ENCODE measurements around the gene PXYLP1. TPM values are rescaled to one million over a fixed set of nuclear protein-coding genes. Genes with fewer than 3 reads are reported as not detected.

Gene PXYLP1
- total and polyA plus RNA-seq, 10 of the 15 experiments (the other 5 are each of a cell fraction or from before 2014, with no cell fraction given) = 0.06 to 1.7 (median 0.35) TPM

- no peak for TF ChIP-seq CEBPZ (IDR thresholded peaks at IDR 0.05; ENCODE audit: low read depth, low read length)
- TF ChIP-seq SUPT20H (IDR thresholded peaks at IDR 0.05; ENCODE audit: borderline replicate concordance, control insufficient read depth, low read depth, low read length) = no peak
- peak; percentile 24; the same call in 1 of the 2 replicates for TF ChIP-seq MLLT1 (IDR thresholded peaks at IDR 0.05)
- TF ChIP-seq HCFC1 (IDR thresholded peaks at IDR 0.05; ENCODE audit: low read length) = no peak
- TF ChIP-seq EP300 (IDR thresholded peaks at IDR 0.05; ENCODE audit: borderline replicate concordance in 1 of 2, control insufficient read depth in 1 of 2, low read depth in 2 of 2, low read length in 2 of 2) = peak; percentile 27 to 98; a peak in 3 of 4 replicates
- TF ChIP-seq IKZF2 (IDR thresholded peaks at IDR 0.05) = peak; percentile 95
- no peak for TF ChIP-seq SREBF1 (IDR thresholded peaks at IDR 0.05; ENCODE audit: low read length)
- TF ChIP-seq KLF5 (IDR thresholded peaks at IDR 0.05; ENCODE audit: partially characterized antibody) = peak; percentile 74
- TF ChIP-seq, protein P1, sequence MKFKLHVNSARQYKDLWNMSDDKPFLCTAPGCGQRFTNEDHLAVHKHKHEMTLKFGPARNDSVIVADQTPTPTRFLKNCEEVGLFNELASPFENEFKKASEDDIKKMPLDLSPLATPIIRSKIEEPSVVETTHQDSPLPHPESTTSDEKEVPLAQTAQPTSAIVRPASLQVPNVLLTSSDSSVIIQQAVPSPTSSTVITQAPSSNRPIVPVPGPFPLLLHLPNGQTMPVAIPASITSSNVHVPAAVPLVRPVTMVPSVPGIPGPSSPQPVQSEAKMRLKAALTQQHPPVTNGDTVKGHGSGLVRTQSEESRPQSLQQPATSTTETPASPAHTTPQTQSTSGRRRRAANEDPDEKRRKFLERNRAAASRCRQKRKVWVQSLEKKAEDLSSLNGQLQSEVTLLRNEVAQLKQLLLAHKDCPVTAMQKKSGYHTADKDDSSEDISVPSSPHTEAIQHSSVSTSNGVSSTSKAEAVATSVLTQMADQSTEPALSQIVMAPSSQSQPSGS (IDR thresholded peaks at IDR 0.05; ENCODE audit: low read length) = peak; percentile 87
- TF ChIP-seq RELB (IDR thresholded peaks at IDR 0.05; ENCODE audit: low read depth) = peak; percentile 94
- no peak for TF ChIP-seq KAT2A (conservative IDR thresholded peaks at IDR 0.05; ENCODE audit: control insufficient read depth, low read depth, low read length)
- TF ChIP-seq EGR1 (IDR thresholded peaks at IDR 0.05; ENCODE audit: borderline replicate concordance in 1 of 2, low read depth in 2 of 2, low read length in 2 of 2) = peak in 1 of 2 experiments; percentile 75; a peak in 1 of 3 replicates
- TF ChIP-seq, protein P2, sequence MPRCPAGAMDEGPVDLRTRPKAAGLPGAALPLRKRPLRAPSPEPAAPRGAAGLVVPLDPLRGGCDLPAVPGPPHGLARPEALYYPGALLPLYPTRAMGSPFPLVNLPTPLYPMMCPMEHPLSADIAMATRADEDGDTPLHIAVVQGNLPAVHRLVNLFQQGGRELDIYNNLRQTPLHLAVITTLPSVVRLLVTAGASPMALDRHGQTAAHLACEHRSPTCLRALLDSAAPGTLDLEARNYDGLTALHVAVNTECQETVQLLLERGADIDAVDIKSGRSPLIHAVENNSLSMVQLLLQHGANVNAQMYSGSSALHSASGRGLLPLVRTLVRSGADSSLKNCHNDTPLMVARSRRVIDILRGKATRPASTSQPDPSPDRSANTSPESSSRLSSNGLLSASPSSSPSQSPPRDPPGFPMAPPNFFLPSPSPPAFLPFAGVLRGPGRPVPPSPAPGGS (IDR thresholded peaks at IDR 0.05; ENCODE audit: borderline replicate concordance, insufficient read depth, low read depth, low read length, poor library complexity, severe bottlenecking) = peak; percentile 31
- peak; percentile 87 for TF ChIP-seq ATF7 (IDR thresholded peaks at IDR 0.05; ENCODE audit: low read depth)
- TF ChIP-seq STAT1 (conservative IDR thresholded peaks at IDR 0.05) = no peak
Observed at GRCh38 chr3:141336672-141337522, 105.3 kb downstream of the PXYLP1 start (continued).

Measured in GM12878 (cell line).